ENCODE results near the gene COX20.

The COX20 gene

DNA sequence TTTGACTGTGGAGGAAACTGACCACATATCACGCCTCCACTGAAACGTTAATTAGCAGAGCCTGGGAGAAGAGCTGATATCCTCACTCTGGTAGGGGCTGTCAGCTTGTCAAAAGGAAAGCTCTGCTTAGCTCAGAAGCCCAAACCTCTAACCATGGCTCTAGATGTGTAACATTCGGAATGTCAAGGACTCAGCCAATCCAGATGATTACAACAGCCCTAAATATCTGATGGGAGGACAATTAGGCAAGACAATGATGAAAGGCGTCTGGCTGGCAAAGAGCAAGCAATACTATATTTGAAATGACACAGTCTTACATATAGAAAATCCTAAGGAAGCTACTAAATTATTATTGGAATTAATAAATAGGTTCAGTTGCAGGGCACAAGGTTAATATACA, 45.7 kb upstream of the COX20 start:
- H3K9me3 ChIP-seq (ENCODE audit: low read length), result no peaks in the 10 kb centered on the region
- no peaks in the 10 kb centered on the region for H3K27me3 ChIP-seq (ENCODE audit: insufficient read depth, low read length)
- H3K4me2 ChIP-seq (ENCODE audit: low read length), result 0 out of 2 replicates have a peak overlapping the region, but pooled peaks have one; percentile 36
- H4K20me1 ChIP-seq (ENCODE audit: insufficient read depth, low read length), result no peaks in the 10 kb centered on the region
- H2AFZ ChIP-seq (ENCODE audit: low read length), result no peak overlapping the region
- H3K27ac ChIP-seq (ENCODE audit: low read depth, low read length, poor library complexity, severe bottlenecking), result no peak overlapping the region
- H3K9ac ChIP-seq (ENCODE audit: low read length), result no peak overlapping the region
- no peaks in the 10 kb centered on the region for H3F3A ChIP-seq (ENCODE audit: insufficient read depth, low read length)
- H3K9me2 ChIP-seq (ENCODE audit: low read depth, low read length), result no peaks in the 10 kb centered on the region
- no peak for TF ChIP-seq EZH2 (IDR thresholded peaks at IDR 0.05; ENCODE audit: borderline replicate concordance, low read length)
- TF ChIP-seq, protein P1, sequence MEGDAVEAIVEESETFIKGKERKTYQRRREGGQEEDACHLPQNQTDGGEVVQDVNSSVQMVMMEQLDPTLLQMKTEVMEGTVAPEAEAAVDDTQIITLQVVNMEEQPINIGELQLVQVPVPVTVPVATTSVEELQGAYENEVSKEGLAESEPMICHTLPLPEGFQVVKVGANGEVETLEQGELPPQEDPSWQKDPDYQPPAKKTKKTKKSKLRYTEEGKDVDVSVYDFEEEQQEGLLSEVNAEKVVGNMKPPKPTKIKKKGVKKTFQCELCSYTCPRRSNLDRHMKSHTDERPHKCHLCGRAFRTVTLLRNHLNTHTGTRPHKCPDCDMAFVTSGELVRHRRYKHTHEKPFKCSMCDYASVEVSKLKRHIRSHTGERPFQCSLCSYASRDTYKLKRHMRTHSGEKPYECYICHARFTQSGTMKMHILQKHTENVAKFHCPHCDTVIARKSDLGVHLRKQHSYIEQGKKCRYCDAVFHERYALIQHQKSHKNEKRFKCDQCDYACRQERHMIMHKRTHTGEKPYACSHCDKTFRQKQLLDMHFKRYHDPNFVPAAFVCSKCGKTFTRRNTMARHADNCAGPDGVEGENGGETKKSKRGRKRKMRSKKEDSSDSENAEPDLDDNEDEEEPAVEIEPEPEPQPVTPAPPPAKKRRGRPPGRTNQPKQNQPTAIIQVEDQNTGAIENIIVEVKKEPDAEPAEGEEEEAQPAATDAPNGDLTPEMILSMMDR (IDR thresholded peaks at IDR 0.05; ENCODE audit: low read length), result no peak
- peaks cover 27% of the 10 kb centered on the region for H3K4me1 ChIP-seq (ENCODE audit: insufficient read depth, low read length, severe bottlenecking)
- no peaks in the 10 kb centered on the region for H3K36me3 ChIP-seq (ENCODE audit: insufficient read depth, low read length)
- H3K79me2 ChIP-seq (ENCODE audit: insufficient read depth, low read length), result no peaks in the 10 kb centered on the region
- no peak overlapping the region for H3K4me3 ChIP-seq (ENCODE audit: low read depth, low read length, poor library complexity, severe bottlenecking)

DNA sequence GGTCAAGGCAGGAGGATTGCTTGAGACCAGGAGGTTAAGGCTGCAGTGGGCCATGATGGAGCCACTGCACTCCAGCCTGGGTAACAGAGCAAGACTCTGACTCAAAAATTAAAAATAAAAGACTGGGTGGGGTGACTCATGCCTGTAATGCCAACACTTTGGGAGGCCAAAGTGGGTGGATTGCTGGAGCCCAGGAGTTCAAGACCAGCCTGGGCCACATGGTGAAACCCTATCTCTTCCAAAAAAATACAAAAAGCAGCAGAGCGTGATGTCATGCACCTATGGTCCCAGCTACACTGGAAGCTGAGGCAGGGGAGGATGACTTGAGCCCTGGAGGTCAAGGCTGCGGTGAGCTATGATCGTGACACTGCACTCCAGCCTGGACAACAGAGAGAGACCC, 44.4 kb upstream of the COX20 start:
- Histone ChIP-seq H3K9me2 (ENCODE audit: low read depth, low read length) (no peaks in the 10 kb centered on the region), H3K36me3 (ENCODE audit: insufficient read depth, low read length) (no peaks in the 10 kb centered on the region), H3K4me2 (ENCODE audit: low read length) (no peak overlapping the region), H3K4me1 (ENCODE audit: insufficient read depth, low read length, severe bottlenecking) (peaks cover 24% of the 10 kb centered on the region), H3K4me3 (ENCODE audit: low read depth, low read length, poor library complexity, severe bottlenecking) (no peak overlapping the region), H3K9ac (ENCODE audit: low read length) (no peak overlapping the region), H3K27me3 (ENCODE audit: insufficient read depth, low read length) (no peaks in the 10 kb centered on the region), H3K79me2 (ENCODE audit: insufficient read depth, low read length) (no peaks in the 10 kb centered on the region), H2AFZ (ENCODE audit: low read length) (no peak overlapping the region), H4K20me1 (ENCODE audit: insufficient read depth, low read length) (no peaks in the 10 kb centered on the region), H3F3A (ENCODE audit: insufficient read depth, low read length) (no peaks in the 10 kb centered on the region), H3K27ac (ENCODE audit: low read depth, low read length, poor library complexity, severe bottlenecking) (no peak overlapping the region), H3K9me3 (ENCODE audit: low read length) (no peaks in the 10 kb centered on the region)
- TF ChIP-seq, protein P1 (IDR thresholded peaks at IDR 0.05; ENCODE audit: low read length), result no peak
- TF ChIP-seq EZH2 (IDR thresholded peaks at IDR 0.05; ENCODE audit: borderline replicate concordance, low read length), result no peak

DNA sequence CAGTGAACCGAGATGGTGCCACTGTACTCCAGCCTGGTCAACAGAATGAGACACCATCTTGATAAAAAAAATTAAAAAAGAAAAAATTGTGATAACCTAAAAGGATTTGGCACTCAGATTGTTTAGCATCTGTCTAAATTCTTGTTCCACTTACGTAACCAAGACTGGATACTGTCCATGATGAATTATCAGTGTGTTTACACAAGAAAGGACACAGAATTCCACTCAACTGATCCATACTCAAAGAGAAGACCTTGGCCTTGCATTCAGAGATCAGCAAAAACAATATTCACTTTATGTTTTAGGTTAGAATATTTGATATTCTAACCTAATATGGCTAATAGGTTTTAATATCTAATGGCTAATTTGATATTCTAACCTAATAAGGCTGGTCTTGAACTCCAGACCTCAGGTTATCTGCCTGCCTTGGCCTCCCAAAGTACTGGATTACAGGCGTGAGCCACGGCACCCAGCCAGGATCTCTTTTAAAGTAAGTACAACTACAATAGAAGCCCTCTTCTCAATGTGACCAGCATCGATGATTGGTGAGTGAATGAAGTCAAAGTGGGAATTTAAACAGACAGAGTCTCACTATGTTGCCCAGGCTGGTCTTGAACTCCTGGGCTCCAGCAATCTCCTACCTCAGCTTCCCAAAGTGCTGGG, 43.1 kb upstream of the COX20 start:
- H2AFZ ChIP-seq (ENCODE audit: low read length), result no peak overlapping the region
- H3K4me3 ChIP-seq (ENCODE audit: low read depth, low read length, poor library complexity, severe bottlenecking), result no peak overlapping the region
- H3K9me2 ChIP-seq (ENCODE audit: low read depth, low read length), result no peaks in the 10 kb centered on the region
- TF ChIP-seq, protein P1 (IDR thresholded peaks at IDR 0.05; ENCODE audit: low read length), result no peak
- no peak for TF ChIP-seq EZH2 (IDR thresholded peaks at IDR 0.05; ENCODE audit: borderline replicate concordance, low read length)
- no peaks in the 10 kb centered on the region for H3K79me2 ChIP-seq (ENCODE audit: insufficient read depth, low read length)
- H4K20me1 ChIP-seq (ENCODE audit: insufficient read depth, low read length), result no peaks in the 10 kb centered on the region
- no peak overlapping the region for H3K4me2 ChIP-seq (ENCODE audit: low read length)
- H3K27me3 ChIP-seq (ENCODE audit: insufficient read depth, low read length), result no peaks in the 10 kb centered on the region
- no peak overlapping the region for H3K27ac ChIP-seq (ENCODE audit: low read depth, low read length, poor library complexity, severe bottlenecking)
- H3K9me3 ChIP-seq (ENCODE audit: low read length), result no peaks in the 10 kb centered on the region
- no peak overlapping the region for H3K9ac ChIP-seq (ENCODE audit: low read length)
- no peaks in the 10 kb centered on the region for H3K36me3 ChIP-seq (ENCODE audit: insufficient read depth, low read length)
- H3K4me1 ChIP-seq (ENCODE audit: insufficient read depth, low read length, severe bottlenecking), result peaks cover 23% of the 10 kb centered on the region
- H3F3A ChIP-seq (ENCODE audit: insufficient read depth, low read length), result no peaks in the 10 kb centered on the region
